Epithelial cell of proximal tubule (primary cell): ENCODE data around the gene ENTHD1. TPM values are rescaled to one million over a fixed set of nuclear protein-coding genes. Genes with fewer than 3 reads are reported as not detected.
"Not testable (repeated sequence)": the region's sequence is repeated elsewhere in the genome, so short reads cannot be mapped to it uniquely, and the experiment has no call there.

Experiments used
- DNase-seq: peaks from one replicate; pipeline ENCODE4 v3.0.0-alpha.2; 2011; ENCODE audit warnings: low read depth
- H3K4me3 ChIP-seq: 2 replicates; pipeline ENCODE4 v1.5.1; 2011; ENCODE audit warnings: low read depth, mild to moderate bottlenecking, low read length
- total RNA-seq: library from RNA; depleted of rRNA; stranded (reverse); fragments of >200 nt; gene quantifications from 2 replicates; pipeline ENCODE4 v1.2.3, GENCODE V29; 2015
- TF ChIP-seq, protein P1 (sequence below): conservative IDR thresholded peaks from 2 replicates; pipeline ENCODE4 v1.5.1; 2012; ENCODE audit warnings: low read depth, mild to moderate bottlenecking, low read length

ENTHD1 gene
- total RNA-seq, 1 donor from 2014 or later = not detected

DNA sequence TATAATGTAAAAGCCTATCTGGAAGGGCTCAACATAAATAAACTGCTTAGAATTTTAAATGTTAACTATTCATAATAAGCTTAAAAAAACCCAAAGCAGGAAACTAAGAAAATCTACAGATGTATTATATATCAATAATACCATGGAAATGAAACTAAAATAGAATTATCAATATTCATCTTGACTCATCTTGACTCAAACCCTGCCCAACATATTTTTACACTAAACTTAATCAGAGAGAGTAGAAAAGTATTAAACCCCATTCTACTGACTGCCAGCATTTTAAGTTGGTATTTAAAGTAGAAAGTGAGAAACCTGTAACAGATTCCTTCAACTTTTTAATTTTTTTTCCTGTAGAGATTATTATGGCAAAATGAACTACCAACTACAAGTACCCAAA lies 149.2 kb downstream of the ENTHD1 start:
- TF ChIP-seq, protein P1, sequence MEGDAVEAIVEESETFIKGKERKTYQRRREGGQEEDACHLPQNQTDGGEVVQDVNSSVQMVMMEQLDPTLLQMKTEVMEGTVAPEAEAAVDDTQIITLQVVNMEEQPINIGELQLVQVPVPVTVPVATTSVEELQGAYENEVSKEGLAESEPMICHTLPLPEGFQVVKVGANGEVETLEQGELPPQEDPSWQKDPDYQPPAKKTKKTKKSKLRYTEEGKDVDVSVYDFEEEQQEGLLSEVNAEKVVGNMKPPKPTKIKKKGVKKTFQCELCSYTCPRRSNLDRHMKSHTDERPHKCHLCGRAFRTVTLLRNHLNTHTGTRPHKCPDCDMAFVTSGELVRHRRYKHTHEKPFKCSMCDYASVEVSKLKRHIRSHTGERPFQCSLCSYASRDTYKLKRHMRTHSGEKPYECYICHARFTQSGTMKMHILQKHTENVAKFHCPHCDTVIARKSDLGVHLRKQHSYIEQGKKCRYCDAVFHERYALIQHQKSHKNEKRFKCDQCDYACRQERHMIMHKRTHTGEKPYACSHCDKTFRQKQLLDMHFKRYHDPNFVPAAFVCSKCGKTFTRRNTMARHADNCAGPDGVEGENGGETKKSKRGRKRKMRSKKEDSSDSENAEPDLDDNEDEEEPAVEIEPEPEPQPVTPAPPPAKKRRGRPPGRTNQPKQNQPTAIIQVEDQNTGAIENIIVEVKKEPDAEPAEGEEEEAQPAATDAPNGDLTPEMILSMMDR = no peak
- no peak for DNase-seq
- no peak overlapping the region for H3K4me3 ChIP-seq

DNA sequence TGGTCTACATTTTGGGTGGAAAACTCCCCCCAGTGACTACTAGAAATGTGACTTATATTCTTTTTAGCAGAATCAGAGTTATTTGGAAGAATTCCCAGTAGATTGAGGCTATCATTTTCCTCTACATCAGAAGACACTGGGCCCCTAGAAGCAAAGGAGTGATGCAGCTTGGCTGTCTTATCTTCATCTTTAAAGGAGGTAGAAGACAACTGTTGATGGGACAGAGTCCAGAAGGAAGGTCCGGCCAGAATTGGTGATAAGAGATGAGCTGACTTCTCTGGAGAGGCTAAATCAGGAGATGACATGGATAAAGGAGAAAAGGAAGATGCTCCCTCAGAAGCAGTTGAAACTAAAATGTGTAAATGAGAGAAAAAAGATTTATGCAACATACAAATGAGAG lies 149.6 kb downstream of the ENTHD1 start:
- DNase-seq = no peak
- no peak overlapping the region for H3K4me3 ChIP-seq
- TF ChIP-seq, protein P1 = no peak

DNA sequence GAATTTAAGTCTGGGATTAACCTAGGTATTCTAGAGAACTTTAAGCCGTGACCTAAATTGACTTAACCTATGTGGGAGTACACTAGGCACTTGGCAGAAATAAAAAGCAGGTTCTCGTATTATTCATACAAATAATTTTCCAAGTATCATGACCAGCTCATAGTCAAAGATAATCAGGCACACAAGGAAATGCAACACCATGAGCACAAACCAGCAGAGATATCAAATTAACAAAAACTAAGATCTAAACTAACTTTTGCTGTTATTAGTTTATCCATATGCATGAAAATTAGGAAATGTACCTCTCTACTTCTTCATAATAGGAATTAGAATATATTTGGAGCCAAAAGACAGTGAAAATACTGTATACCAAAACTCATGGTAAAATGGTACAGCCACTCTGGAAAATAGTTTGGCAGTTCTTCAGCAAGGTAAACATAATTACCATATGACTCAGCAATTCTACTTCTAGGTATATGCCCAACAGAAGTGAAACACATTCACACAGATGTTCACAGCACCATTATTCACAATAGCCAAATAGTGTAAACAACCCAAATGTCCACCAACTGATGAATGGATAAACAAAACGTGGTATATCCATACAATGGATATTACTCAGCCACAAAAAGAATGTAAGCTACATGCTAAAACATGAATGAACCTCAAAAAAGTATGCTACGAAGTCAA lies 154.1 kb downstream of the ENTHD1 start:
- DNase-seq = no peak
- no peak overlapping the region for H3K4me3 ChIP-seq
- TF ChIP-seq, protein P1 = no peak

DNA sequence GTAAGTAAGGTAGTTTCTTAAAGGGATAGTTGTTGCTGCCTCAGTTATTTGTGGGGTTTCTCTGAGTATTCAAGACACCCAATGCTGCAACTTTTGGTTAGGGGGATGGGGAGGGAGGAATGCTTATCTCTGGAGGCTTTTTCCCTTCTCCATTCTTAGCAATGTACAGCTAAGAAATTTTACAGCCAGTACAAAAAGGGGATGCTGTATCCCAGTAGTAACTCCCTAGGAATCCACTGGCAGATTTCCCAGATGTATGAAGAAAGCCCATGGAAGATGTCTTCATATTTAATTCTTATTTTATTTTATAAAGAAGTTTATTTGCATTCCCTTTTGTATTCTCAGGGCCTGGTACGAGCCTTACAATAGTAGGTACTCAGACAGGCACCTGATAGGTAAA lies 154.8 kb downstream of the ENTHD1 start:
- TF ChIP-seq, protein P1 = no peak
- DNase-seq = no peak
- no peak overlapping the region for H3K4me3 ChIP-seq

DNA sequence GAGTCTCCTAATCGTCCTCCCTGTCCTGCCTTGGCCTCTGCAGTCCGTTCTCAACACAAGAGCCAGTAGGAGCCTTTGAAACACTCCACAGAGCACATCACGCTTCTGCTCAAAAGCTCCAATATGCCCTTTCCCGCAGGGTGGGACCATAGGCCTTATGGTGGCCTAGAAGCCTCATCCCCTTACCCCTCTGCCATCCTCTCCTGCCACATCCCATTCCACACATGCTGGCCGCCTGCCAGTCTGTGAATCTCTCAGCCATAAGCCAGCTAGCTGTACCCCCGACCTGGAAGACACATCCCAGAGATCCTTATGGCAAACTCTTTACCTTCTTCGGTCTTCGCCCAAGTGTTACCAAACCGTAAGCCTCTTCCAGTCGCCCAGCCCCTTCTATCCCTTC lies 157.8 kb downstream of the ENTHD1 start:
- no peak for DNase-seq
- TF ChIP-seq, protein P1 = no peak
- H3K4me3 ChIP-seq = no peak overlapping the region

DNA sequence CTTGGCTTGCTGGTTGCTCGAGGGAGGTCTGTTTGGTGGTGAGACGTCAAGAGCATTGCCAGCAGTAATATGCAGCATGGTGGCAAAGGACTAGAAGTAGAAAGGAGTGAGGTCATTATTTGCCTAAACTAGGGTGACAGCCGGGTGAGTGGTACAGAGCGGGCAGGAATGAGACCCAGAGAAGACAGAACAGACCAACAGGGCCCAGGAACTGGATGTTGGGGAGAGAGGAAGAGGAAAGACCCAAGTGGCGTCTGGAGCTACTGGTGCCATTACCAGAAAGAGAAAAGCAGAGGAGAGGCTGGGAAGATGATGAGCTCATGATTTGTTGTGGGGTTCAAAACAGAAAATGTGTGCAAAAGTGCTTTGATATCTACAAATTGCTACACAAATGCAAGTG lies 158.7 kb downstream of the ENTHD1 start:
- no peak for DNase-seq
- TF ChIP-seq, protein P1 = no peak
- no peak overlapping the region for H3K4me3 ChIP-seq

DNA sequence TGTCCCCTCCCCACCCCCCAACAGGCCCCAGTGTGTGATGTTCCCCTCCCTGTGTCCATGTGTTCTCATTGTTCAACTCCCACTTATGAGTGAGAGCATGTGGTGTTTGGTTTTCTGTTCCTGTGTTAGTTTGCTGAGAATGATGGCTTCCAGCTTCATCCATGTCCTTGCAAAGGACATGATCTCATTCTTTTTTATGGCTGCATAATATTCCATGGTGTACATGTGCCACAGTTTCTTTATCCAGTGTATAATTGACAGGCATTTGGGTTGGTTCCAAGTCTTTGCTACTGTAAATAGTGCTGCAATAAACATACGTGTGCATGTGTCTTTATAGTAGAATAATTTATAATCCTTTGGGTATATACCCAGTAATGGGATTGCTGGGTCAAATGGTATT lies 159.5 kb downstream of the ENTHD1 start:
- H3K4me3 ChIP-seq, DNase-seq: not testable (repeated sequence)
